DOHH2 (cell line): ENCODE results near the gene HSDL2.

Source experiments
- H3F3A ChIP-seq: fragments of 200-600 bp; sonication (generic), shearing (Covaris generic); 2 replicates; pipeline ENCODE4 v1.6.0; 2016; ENCODE audit warnings: antibody characterized with exemption, mild to moderate bottlenecking; ENCODE audit not compliant: control insufficient read depth, insufficient read depth
- H3K27ac ChIP-seq: fragments of 200-600 bp; sonication (generic); 2 replicates; pipeline ENCODE4 v1.5.1; 2014; ENCODE audit warnings: low read depth, mild to moderate bottlenecking, low read length, moderate library complexity
- H3K27me3 ChIP-seq: fragments of 200-600 bp; sonication (generic); 2 replicates; pipeline ENCODE4 v1.6.1; 2014; ENCODE audit warnings: mild to moderate bottlenecking, low read length, mixed read lengths; ENCODE audit not compliant: control insufficient read depth
- H3K36me3 ChIP-seq: fragments of 200-600 bp; sonication (generic); 2 replicates; pipeline ENCODE4 v1.6.1; 2014; ENCODE audit warnings: mild to moderate bottlenecking, low read length, moderate library complexity, mixed read lengths; ENCODE audit not compliant: control insufficient read depth
- H3K4me1 ChIP-seq: fragments of 200-600 bp; sonication (generic); 2 replicates; pipeline ENCODE4 v1.6.1; 2014; ENCODE audit warnings: mild to moderate bottlenecking, low read length, mixed read lengths; ENCODE audit not compliant: control insufficient read depth
- H3K4me2 ChIP-seq: fragments of 200-600 bp; sonication (generic); 2 replicates; pipeline ENCODE4 v1.6.0; 2014; ENCODE audit warnings: mild to moderate bottlenecking, low read length, moderate library complexity
- H3K4me3 ChIP-seq: fragments of 200-600 bp; sonication (generic); 2 replicates; pipeline ENCODE4 v1.5.1; 2014; ENCODE audit warnings: mild to moderate bottlenecking, low read length, mixed read lengths
- H3K79me2 ChIP-seq: fragments of 200-600 bp; sonication (generic); 2 replicates; pipeline ENCODE4 v1.6.1; 2014; ENCODE audit warnings: mild to moderate bottlenecking, low read length, mixed read lengths; ENCODE audit not compliant: control insufficient read depth
- H3K9me2 ChIP-seq: fragments of 200-600 bp; sonication (generic); replicated peaks from 2 replicates; pipeline ENCODE4 v1.6.1; 2014; ENCODE audit warnings: mild to moderate bottlenecking, low read length, mixed read lengths; ENCODE audit not compliant: control insufficient read depth
- H3K9me3 ChIP-seq: fragments of 200-600 bp; sonication (generic); 2 replicates; pipeline ENCODE4 v1.6.1; 2014; ENCODE audit warnings: antibody characterized with exemption, low read length, mixed read lengths; ENCODE audit not compliant: control insufficient read depth, insufficient read depth
- H4K20me1 ChIP-seq: fragments of 200-600 bp; sonication (generic); 2 replicates; pipeline ENCODE4 v1.6.0; 2014; ENCODE audit warnings: low read depth, mild to moderate bottlenecking, antibody characterized with exemption, low read length, moderate library complexity; ENCODE audit not compliant: control insufficient read depth, insufficient read depth
- CTCF ChIP-seq: fragments of 200-600 bp; sonication (generic); IDR thresholded peaks from one replicate; pipeline ENCODE4 v1.5.1; 2014; ENCODE audit warnings: antibody characterized with exemption, mild to moderate bottlenecking, low read depth, low read length; ENCODE audit not compliant: poor library complexity, severe bottlenecking
- EZH2phosphoT487 ChIP-seq: fragments of 200-600 bp; sonication (generic); IDR thresholded peaks from 2 replicates; pipeline ENCODE4 v1.6.1; 2017; ENCODE audit warnings: borderline replicate concordance, mild to moderate bottlenecking, antibody characterized with exemption, low read length, moderate library complexity, mixed read lengths

The HSDL2 gene

GRCh38 chr9:112447283-112447761 is 67.4 kb downstream of the HSDL2 start:
- TF ChIP-seq CTCF = no peak
- H3K4me1 ChIP-seq = peaks cover 34% of the 10 kb centered on the region
- H3K9me2 ChIP-seq = no peaks in the 10 kb centered on the region
- H3K4me3 ChIP-seq = no peak overlapping the region
- no peak overlapping the region for H3K27ac ChIP-seq
- H3K9me3 ChIP-seq = no peaks in the 10 kb centered on the region
- no peaks in the 10 kb centered on the region for H3F3A ChIP-seq
- H4K20me1 ChIP-seq = no peaks in the 10 kb centered on the region
- H3K27me3 ChIP-seq = no peaks in the 10 kb centered on the region
- H3K4me2 ChIP-seq = no peak overlapping the region
- no peaks in the 10 kb centered on the region for H3K79me2 ChIP-seq
- H3K36me3 ChIP-seq = no peaks in the 10 kb centered on the region

GRCh38 chr9:112462855-112463254 is 82.9 kb downstream of the HSDL2 start:
- H3K27me3 ChIP-seq = no peaks in the 10 kb centered on the region
- peaks cover 7% of the 10 kb centered on the region for H3K36me3 ChIP-seq
- no peaks in the 10 kb centered on the region for H3K9me2 ChIP-seq
- H3K79me2 ChIP-seq = no peaks in the 10 kb centered on the region
- no peaks in the 10 kb centered on the region for H4K20me1 ChIP-seq
- no peaks in the 10 kb centered on the region; the same call in 1 of the 2 replicates for H3F3A ChIP-seq
- H3K4me1 ChIP-seq = no peaks in the 10 kb centered on the region
- H3K9me3 ChIP-seq = no peaks in the 10 kb centered on the region
- no peak overlapping the region for H3K27ac ChIP-seq
- no peak overlapping the region for H3K4me2 ChIP-seq
- no peak overlapping the region for H3K4me3 ChIP-seq
- TF ChIP-seq EZH2phosphoT487 (no peak), CTCF (no peak)

- H3K27ac ChIP-seq = no peak overlapping the region
- H3F3A ChIP-seq = no peaks in the 10 kb centered on the region; the same call in 1 of the 2 replicates
- H3K4me1 ChIP-seq = no peaks in the 10 kb centered on the region
- H3K9me3 ChIP-seq = no peaks in the 10 kb centered on the region
- H3K79me2 ChIP-seq = no peaks in the 10 kb centered on the region
- no peak for TF ChIP-seq EZH2phosphoT487
- no peak for TF ChIP-seq CTCF
- no peaks in the 10 kb centered on the region for H4K20me1 ChIP-seq
- no peaks in the 10 kb centered on the region for H3K9me2 ChIP-seq
- H3K4me2 ChIP-seq = no peak overlapping the region
- no peak overlapping the region for H3K4me3 ChIP-seq
- no peaks in the 10 kb centered on the region for H3K27me3 ChIP-seq
- H3K36me3 ChIP-seq = peaks cover 7% of the 10 kb centered on the region
Observed at GRCh38 chr9:112465352-112465751, 85.4 kb downstream of the HSDL2 start.

GRCh38 chr9:112472996-112473395 is 93.1 kb downstream of the HSDL2 start:
- no peak for TF ChIP-seq CTCF
- TF ChIP-seq EZH2phosphoT487 = no peak
- Histone ChIP-seq H3F3A (no peaks in the 10 kb centered on the region), H3K9me2 (no peaks in the 10 kb centered on the region), H3K79me2 (no peaks in the 10 kb centered on the region), H3K36me3 (peaks cover 8% of the 10 kb centered on the region), H4K20me1 (no peaks in the 10 kb centered on the region), H3K27me3 (no peaks in the 10 kb centered on the region), H3K4me2 (no peak overlapping the region), H3K4me1 (peaks cover 8% of the 10 kb centered on the region), H3K4me3 (no peak overlapping the region), H3K27ac (no peak overlapping the region), H3K9me3 (no peaks in the 10 kb centered on the region; the same call in 1 of the 2 replicates)
